Measurements from ENCODE around the gene TMEM61.

TMEM61 gene

GRCh38 chr1:54986025-54986424, 5.6 kb downstream of the TMEM61 start:
- no peak for DNase-seq

DNA sequence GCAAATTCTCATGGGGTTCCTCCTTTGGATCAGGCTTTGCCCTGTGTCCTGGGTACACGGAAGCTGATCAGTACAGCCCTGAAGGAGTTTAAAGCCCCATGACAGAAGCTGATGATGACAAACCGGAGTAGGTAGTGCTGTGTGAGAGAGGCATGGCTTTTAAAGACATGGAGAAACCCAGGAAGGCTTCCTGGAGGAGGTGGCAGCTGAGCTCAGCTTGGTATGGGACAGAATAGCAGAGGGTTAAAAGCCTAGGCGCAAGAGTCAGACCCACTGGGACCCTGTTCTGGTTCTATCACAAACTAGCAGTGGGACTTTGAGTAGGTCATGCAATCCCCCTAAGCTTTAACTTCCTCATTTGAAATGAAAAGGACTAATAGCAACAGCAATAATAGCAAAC, 6.1 kb downstream of the TMEM61 start:
- DNase-seq = no peak

DNA sequence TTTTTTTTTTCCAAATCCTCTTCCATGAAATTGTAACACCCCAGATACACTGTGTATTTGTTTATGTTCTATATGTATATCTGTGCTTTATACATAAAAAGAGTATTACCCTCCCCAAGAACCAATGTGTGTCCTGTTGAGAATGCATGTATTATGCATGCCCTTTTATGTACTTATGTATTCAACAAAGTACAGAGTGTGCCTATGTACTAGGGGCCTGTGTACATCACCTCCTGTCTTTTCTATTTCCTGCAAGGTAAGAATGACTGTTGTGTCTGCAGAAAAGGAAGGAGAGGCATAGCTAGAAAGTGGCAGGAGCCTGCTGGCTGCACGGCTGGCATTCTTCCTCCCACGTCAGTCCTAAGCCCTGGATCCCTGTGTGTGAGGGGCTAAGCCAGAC, 7.0 kb downstream of the TMEM61 start:
- DNase-seq = no peak

- DNase-seq = no peak
These were observed 7.7 kb downstream of the TMEM61 start for GRCh38 chr1:54987919-54988705.

GRCh38 chr1:54988975-54989374, 8.5 kb downstream of the TMEM61 start:
- no peak for DNase-seq

GRCh38 chr1:54989473-54989872, 9.0 kb downstream of the TMEM61 start:
- DNase-seq = no peak

- no peak for DNase-seq
These were observed 9.8 kb downstream of the TMEM61 start for GRCh38 chr1:54989968-54990810.

- no peak for DNase-seq
These were observed 10.5 kb downstream of the TMEM61 start for GRCh38 chr1:54990916-54991315.

GRCh38 chr1:54991939-54992338, 11.5 kb downstream of the TMEM61 start:
- no peak for DNase-seq

GRCh38 chr1:54993140-54993539, 12.7 kb downstream of the TMEM61 start:
- DNase-seq = no peak

DNA sequence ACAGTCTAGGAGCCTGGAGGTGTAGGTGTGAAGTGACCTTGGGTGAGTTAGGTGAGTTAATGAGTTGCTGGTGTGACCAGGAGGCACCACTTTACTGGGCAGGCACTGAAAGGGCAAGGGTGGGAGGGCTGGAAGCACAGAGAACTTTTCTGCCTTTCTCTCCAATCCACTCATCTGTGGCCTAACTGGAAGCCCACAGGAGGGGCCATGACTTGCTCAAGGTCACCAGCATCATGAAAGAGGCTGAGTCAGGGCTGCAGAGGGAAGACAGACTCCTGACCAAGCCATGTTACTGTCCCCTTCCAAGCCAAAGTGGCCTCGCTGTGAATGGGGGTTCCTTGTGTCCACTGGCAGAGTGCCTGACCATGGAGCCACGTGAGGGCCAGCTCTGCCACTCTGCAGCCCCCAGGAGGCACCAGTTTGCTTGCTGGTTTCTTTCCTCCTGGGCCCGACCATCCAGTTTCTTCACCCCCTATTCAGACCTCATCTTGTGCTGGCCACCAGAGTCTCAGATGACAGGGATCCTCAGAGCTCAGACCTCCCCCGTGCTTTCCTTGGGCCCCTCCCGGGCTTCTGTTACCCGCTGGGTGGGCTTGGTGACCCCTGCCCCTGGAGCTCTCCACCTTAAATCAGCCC, 14.0 kb downstream of the TMEM61 start:
- DNase-seq = no peak

- DNase-seq = no peak
These were observed 14.8 kb downstream of the TMEM61 start for GRCh38 chr1:54995013-54995760.

DNA sequence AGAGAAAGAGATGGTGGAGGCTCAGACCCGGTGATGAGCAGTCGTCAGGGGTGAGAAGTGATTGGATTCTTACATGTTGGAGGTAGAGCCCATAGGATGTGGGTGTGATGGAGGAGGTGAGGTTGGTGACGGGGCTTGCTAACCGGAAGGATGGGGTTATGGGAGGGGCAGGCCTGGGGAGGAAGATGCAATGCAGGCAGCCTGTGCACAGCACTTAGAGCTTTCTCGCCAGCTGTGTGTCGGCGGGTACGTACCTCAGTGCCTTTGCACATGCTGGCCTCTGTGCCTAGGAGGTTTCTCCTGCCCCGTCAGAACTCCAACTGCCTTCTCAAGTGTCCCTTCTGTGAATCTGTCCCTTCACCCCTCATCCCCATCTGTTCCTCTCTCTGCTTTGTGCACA, 15.4 kb downstream of the TMEM61 start:
- peak; percentile 13 for DNase-seq

- peak; percentile 78 for DNase-seq
These were observed 16.0 kb downstream of the TMEM61 start for GRCh38 chr1:54996359-54996868.

DNA sequence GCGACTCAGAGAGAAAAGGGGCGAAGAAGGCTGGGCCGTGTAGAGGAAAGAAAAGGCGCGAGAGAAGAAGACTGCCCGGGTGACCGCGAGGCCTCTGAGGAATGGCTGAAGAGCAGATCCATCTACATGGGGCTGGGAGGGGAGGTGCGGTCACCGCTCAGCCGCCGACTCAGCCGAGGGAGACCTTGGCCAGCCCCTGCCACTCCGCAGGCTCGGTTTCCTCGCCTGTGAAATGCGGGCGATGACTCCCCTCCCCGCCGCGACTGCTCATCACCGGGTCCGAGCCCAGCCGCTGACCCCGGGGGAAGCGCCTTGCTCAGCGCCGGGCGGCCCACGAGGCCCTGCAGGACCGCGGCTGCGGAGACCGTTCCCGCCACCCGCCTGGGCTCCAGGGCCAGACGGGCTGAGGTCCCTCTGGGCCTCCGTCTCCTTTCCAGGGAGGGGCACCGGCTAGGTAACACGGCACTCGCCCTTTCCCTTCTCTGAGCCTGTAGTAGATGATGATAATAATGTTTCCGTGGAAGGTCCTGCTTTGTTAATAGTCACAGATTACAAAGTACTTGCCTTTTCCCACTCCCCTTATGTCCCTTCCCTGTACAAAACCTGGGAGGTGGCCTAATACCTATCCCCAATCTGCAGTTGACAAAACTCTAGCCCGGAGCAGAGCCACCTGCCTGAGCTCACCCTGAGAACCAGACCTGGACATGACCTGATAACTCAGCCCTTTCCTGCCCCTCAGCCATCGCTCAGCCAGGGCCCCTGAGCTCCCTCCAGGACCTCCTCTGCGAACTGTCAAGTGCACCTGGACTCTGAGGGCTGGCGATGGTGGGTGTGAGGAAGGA, 16.7 kb downstream of the TMEM61 start:
- no peak for DNase-seq

DNA sequence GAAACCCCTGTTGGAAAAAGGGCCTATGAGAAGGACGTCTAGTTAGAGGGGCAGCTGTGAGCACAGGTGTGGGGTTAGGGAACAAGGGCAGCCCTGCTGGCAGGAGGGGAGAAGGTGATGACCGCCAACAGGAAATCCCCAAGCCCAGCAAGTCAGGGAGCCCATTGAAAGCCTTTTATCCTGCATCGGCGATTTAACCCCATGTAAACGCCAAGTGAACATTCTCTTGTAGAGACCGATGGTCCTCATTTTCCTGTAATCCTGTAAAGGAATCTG, 17.2 kb downstream of the TMEM61 start:
- DNase-seq = no peak

GRCh38 chr1:54998100-54998499, 17.7 kb downstream of the TMEM61 start:
- no peak for DNase-seq

DNA sequence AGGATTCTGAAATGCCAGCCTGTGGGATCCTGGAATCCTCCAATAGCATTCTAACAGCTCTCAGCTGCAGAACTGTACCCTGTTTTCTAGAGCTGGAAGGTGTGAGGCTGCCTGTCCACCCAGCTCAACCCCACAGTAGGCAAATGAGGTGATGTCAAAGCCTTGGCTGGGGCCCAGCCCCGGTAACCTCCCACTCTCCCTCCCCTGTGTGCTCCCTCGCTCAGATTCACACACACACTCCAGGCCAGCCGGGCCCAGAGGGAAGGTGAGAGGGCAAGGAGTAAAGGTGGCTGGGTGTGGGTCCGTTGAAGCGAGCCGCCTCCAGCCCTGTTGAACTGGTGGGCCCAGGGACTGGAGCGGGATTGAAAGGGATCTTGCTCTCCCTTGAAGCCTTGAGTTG, 18.2 kb downstream of the TMEM61 start, which contains the start of gene BSND:
Gene BSND, plus strand, starts transcription at position 257 of the 400 bp plus-strand sequence. CDS start 254 bp downstream, outside the sequence.
- no peak for DNase-seq

GRCh38 chr1:55000110-55001085, 20.0 kb downstream of the TMEM61 start:
- DNase-seq = no peak

DNA sequence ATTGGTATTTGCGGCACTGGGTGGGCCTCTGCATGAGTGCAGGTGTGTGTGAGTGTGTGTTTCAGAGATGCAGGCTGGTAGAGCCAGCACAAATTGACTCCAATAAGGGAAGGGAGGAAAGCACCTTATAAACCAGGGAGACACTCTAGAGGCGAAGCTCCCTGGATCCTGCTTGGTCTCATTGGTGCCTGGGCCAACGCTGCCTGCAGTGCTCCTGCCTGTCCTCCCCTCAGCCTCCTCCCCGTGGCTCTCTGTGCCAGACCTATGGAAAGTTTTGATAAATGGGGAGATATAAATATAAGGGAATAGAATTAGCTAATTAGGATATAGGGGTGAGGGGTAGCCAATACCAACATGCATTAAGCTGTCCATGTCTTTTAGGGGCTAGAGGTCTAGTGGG, 20.9 kb downstream of the TMEM61 start:
- no peak for DNase-seq

GRCh38 chr1:55002686-55003085, 22.3 kb downstream of the TMEM61 start:
- DNase-seq = no peak

All from activated CD4-positive, alpha-beta T cell treated with anti-CD3 and anti-CD28 coated beads, Interleukin-2, amount 50 U/mL, for 1 hour (primary cell).